CD4-positive, alpha-beta memory T cell (primary cell): ENCODE data around the gene ZP2. TPM values are rescaled to one million over a fixed set of nuclear protein-coding genes. Genes with fewer than 3 reads are reported as not detected.

Source experiments
- CTCF ChIA-PET: fragments of 350-600 bp; sonication (Branson Sonifier 250); formaldehyde crosslinking; loops from one replicate; lab custom pipeline; 2021; ENCODE audit warnings: inconsistent platforms; ENCODE audit not compliant: partially characterized antibody; lab: Charles Lee
- POLR2A ChIA-PET: fragments of 350-600 bp; sonication (Branson Sonifier 250); formaldehyde crosslinking; loops from one replicate; lab custom pipeline; 2021; ENCODE audit not compliant: partially characterized antibody; lab: Charles Lee
- DNase-seq, 5 donors: peaks; one replicate each; pipeline versions ENCODE4 v3.0.0 to v3.0.0-alpha.2; 2020 to 2022; ENCODE audit warnings: mixed read lengths in 1 of 5
- H3K27ac ChIP-seq: one replicate; pipeline ENCODE4 v1.7.0; 2013; ENCODE audit warnings: low read depth, low read length
- H3K27me3 ChIP-seq: 2 replicates; pipeline ENCODE4 v1.7.0; 2013; ENCODE audit warnings: mild to moderate bottlenecking, low read length, moderate library complexity; ENCODE audit not compliant: insufficient read depth
- H3K36me3 ChIP-seq: 2 replicates; pipeline ENCODE4 v1.7.0; 2013; ENCODE audit warnings: mild to moderate bottlenecking, low read length, moderate library complexity; ENCODE audit not compliant: insufficient read depth
- H3K4me1 ChIP-seq: 2 replicates; pipeline ENCODE4 v1.7.0; 2013; ENCODE audit warnings: mild to moderate bottlenecking, low read length, moderate library complexity; ENCODE audit not compliant: insufficient read depth
- H3K4me3 ChIP-seq, 2 donors: one replicate each; pipeline ENCODE4 v1.7.0; 2013; ENCODE audit warnings: low read length in 2 of 2, mild to moderate bottlenecking in 1 of 2
- H3K9me3 ChIP-seq, 2 donors: one replicate each; pipeline ENCODE4 v1.7.0; 2013; ENCODE audit warnings: low read length in 2 of 2, control low read depth in 1 of 2; ENCODE audit not compliant: control insufficient read depth in 1 of 2
- H3K27ac Mint-ChIP-seq, 7 donors: one replicate each; pipeline ENCODE4 v1.8.0; 2020 to 2021; ENCODE audit warnings: mixed read lengths in 7 of 7, mild to moderate bottlenecking in 6 of 7, inconsistent platforms in 3 of 7, moderate library complexity in 3 of 7
- H3K27me3 Mint-ChIP-seq, 2 donors: one replicate each; pipeline ENCODE4 v1.8.0; 2020 to 2021; ENCODE audit warnings: mixed read lengths in 2 of 2
- H3K36me3 Mint-ChIP-seq, 2 donors: one replicate each; pipeline ENCODE4 v1.8.0; 2020 to 2021; ENCODE audit warnings: mixed read lengths in 2 of 2, inconsistent platforms in 1 of 2, mild to moderate bottlenecking in 1 of 2
- H3K4me1 Mint-ChIP-seq, 4 donors: one replicate each; pipeline ENCODE4 v1.8.0; 2020 to 2021; ENCODE audit warnings: mixed read lengths in 4 of 4, mild to moderate bottlenecking in 1 of 4
- H3K4me3 Mint-ChIP-seq, 8 donors: one replicate each; pipeline ENCODE4 v1.8.0; 2020 to 2021; ENCODE audit warnings: mixed read lengths in 8 of 8, mild to moderate bottlenecking in 7 of 8, moderate library complexity in 6 of 8, inconsistent platforms in 3 of 8
- H3K9me3 Mint-ChIP-seq, 8 donors: one replicate each; pipeline ENCODE4 v1.8.0; 2020 to 2021; ENCODE audit warnings: mixed read lengths in 8 of 8, mild to moderate bottlenecking in 5 of 8, inconsistent platforms in 3 of 8, moderate library complexity in 1 of 8
- intact Hi-C: fragments of 100-400 bp; cut with micrococcal nuclease; formaldehyde crosslinking; loops from one replicate; pipeline ENCODE4 v1.15.1; 2023
- polyA plus RNA-seq, 2 donors: library from polyadenylated mRNA; unstranded; fragments of 300-500 nt; fragmentation: Illumina TruSeq; gene quantifications; one replicate each; pipeline ENCODE4 v1.2.3, GENCODE V29; 2021
- total RNA-seq, 2 experiments: library from RNA; stranded (reverse); gene quantifications; one replicate each; pipeline ENCODE4 v1.2.3, GENCODE V29; 2021

ZP2 gene
- total and polyA plus RNA-seq, 4 experiments from 2014 or later, result not detected

DNA sequence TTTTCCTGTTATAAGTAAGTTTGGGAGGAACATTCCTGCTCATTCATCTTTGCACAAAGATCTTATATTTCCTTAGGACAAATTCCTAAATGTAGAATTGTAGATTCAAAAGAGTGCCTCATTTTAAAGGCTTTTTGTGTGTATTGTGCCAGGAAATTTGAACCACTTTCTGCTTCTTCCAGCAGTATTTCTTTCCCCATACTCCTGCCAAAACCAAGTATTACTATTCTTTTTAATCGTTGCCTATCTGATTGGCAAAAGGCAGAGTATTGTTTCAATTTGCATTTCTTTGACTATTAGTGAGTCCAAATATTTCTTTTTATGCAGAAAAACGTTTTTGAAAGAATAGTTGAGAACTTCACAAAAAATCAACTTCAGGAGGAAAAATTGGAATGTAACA is 31.4 kb upstream of the ZP2 start:
- H3K4me1 Mint-ChIP-seq, result no peaks in the 10 kb centered on the region
- DNase-seq, result no peak
- intact Hi-C loops, result no loop called here
- no peaks in the 10 kb centered on the region for H3K9me3 Mint-ChIP-seq
- H3K4me3 Mint-ChIP-seq, result no peak overlapping the region
- CTCF ChIA-PET, result no interaction called here
- no peak overlapping the region for H3K4me3 ChIP-seq
- no peaks in the 10 kb centered on the region for H3K4me1 ChIP-seq
- H3K36me3 ChIP-seq, result no peaks in the 10 kb centered on the region
- H3K27ac Mint-ChIP-seq, result no peak overlapping the region
- no peaks in the 10 kb centered on the region for H3K36me3 Mint-ChIP-seq
- no peak overlapping the region for H3K27ac ChIP-seq
- peaks cover 12 to 15% of the 10 kb centered on the region in 2 donors for H3K27me3 Mint-ChIP-seq
- POLR2A ChIA-PET, result no interaction called here
- no peaks in the 10 kb centered on the region for H3K9me3 ChIP-seq
- H3K27me3 ChIP-seq, result no peaks in the 10 kb centered on the region

GRCh38 chr16:21239646-21240045 is 28.3 kb upstream of the ZP2 start:
- Mint-ChIP-seq H3K36me3 (no peaks in the 10 kb centered on the region), H3K27ac (no peak overlapping the region), H3K4me3 (no peak overlapping the region), H3K27me3 (peaks cover 8 to 14% of the 10 kb centered on the region in 2 donors), H3K9me3 (no peaks in the 10 kb centered on the region), H3K4me1 (no peaks in the 10 kb centered on the region)
- Histone ChIP-seq H3K4me1 (no peaks in the 10 kb centered on the region), H3K36me3 (no peaks in the 10 kb centered on the region), H3K9me3 (no peaks in the 10 kb centered on the region), H3K4me3 (no peak overlapping the region), H3K27me3 (no peaks in the 10 kb centered on the region), H3K27ac (no peak overlapping the region)
- DNase-seq, result no peak
- CTCF ChIA-PET, result no interaction called here
- intact Hi-C loops, result no loop called here
- POLR2A ChIA-PET, result no interaction called here

DNA sequence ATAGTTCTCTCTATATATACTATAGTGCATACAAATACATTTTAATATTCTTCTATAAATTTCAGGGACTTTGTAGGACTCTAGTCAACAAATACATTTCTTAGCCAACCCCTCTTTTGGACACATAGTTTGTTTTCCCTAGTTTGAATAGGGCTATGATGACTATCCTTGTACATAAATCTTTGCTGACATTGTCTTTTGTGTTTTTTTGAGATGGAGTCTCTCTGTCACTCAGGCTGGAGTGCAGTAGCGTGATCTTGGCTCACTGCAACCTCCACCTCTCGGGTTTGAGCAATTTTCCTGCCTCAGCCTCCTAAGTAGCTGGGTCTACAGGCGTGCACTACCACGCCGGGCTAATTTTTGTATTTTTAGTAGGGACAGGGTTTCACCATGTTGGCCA is 25.5 kb upstream of the ZP2 start:
- Mint-ChIP-seq H3K4me1 (no peaks in the 10 kb centered on the region), H3K27me3 (peaks cover 5 to 21% of the 10 kb centered on the region in 2 donors), H3K36me3 (no peaks in the 10 kb centered on the region), H3K9me3 (peaks cover 0 to 2% (median 0%) of the 10 kb centered on the region in 8 donors), H3K4me3 (no peak overlapping the region), H3K27ac (no peak overlapping the region)
- no peak for DNase-seq
- H3K27me3 ChIP-seq, result no peaks in the 10 kb centered on the region
- POLR2A ChIA-PET, result no interaction called here
- CTCF ChIA-PET, result no interaction called here
- H3K4me3 ChIP-seq, result no peak overlapping the region
- no peak overlapping the region for H3K27ac ChIP-seq
- H3K9me3 ChIP-seq, result no peaks in the 10 kb centered on the region
- no peaks in the 10 kb centered on the region for H3K4me1 ChIP-seq
- intact Hi-C loops, result no loop called here
- no peaks in the 10 kb centered on the region for H3K36me3 ChIP-seq

DNA sequence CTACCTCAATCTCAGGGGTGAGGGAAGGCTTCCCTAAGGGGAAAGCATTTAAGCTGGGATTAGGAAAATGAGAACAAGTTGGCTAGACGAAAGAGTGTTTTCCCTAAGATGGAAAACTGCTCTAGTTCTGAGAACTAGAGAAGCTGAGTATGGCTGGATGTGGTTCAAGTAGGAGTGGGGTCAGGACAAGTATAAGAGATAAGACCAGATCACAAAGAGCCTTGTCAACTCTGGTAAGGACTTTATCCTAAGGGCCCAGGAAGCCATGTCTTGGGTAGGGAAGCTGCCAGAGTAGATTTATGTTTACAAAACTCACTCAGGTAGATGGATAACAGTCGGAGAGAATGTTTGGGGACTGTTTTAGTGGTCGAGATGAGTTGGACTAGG is 23.8 kb upstream of the ZP2 start:
- Histone ChIP-seq H3K36me3 (no peaks in the 10 kb centered on the region), H3K4me3 (no peak overlapping the region), H3K9me3 (no peaks in the 10 kb centered on the region), H3K27me3 (no peaks in the 10 kb centered on the region), H3K27ac (no peak overlapping the region), H3K4me1 (no peaks in the 10 kb centered on the region)
- CTCF ChIA-PET, result interaction anchor here (1.1 kb wide), 1 partner anchor 321 kb away, joined by 4 read pairs; no protein-coding TSS in a partner anchor
- intact Hi-C loops, result no loop called here
- no peaks in the 10 kb centered on the region for H3K36me3 Mint-ChIP-seq
- no peaks in the 10 kb centered on the region for H3K4me1 Mint-ChIP-seq
- H3K27me3 Mint-ChIP-seq, result peaks cover 13 to 28% of the 10 kb centered on the region in 2 donors
- H3K27ac Mint-ChIP-seq, result no peak overlapping the region
- no peak for DNase-seq
- peaks cover 0 to 2% (median 0%) of the 10 kb centered on the region in 8 donors for H3K9me3 Mint-ChIP-seq
- POLR2A ChIA-PET, result no interaction called here
- H3K4me3 Mint-ChIP-seq, result no peak overlapping the region

DNA sequence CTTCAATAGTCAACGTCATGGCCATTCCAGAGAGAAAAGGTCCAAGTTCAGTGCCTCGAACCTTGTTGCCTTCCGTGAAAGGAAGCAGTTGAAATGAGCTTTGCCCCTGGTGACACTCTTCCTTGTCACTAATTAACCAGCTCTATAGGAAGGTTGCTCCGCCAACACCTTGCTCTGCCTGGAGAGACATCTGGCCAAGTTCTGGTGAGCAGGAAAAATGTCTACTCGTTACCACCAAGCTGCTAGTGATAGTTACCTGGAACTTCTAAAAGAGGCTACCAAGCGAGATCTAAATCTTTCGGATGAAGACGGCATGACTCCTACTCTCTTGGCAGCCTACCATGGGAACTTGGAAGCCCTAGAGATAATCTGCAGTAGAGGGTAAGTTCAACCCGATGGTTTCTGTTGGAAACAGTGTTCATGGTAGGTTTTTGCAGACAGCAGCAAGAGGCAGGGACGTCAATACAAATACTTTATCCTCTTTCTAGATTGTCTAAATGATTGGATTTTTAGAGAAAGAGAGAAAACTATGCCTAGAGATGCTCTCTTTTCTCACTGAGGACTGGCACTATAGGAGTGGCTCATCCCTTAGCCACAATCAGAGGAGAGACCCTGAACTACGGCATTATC is 22.3 kb upstream of the ZP2 start, which contains the start of gene ANKS4B:
ANKS4B (plus strand) TSS at position 179 of the 630 bp plus-strand sequence; CDS start at position 218, 39 bp downstream.
- Mint-ChIP-seq H3K27me3 (peaks cover 23 to 29% of the 10 kb centered on the region in 2 donors), H3K4me3 (no peak within 1 kb of the TSS), H3K4me1 (no peaks in the 10 kb centered on the region), H3K9me3 (peaks cover 0 to 2% (median 0%) of the 10 kb centered on the region in 8 donors), H3K27ac (no peak within 1 kb of the TSS), H3K36me3 (no peaks in the 10 kb centered on the region)
- intact Hi-C loops, result no loop called here
- no peak within 1 kb of the TSS for H3K27ac ChIP-seq
- no peaks in the 10 kb centered on the region for H3K4me1 ChIP-seq
- no peaks in the 10 kb centered on the region for H3K36me3 ChIP-seq
- H3K9me3 ChIP-seq, result no peaks in the 10 kb centered on the region
- no peak for DNase-seq
- H3K4me3 ChIP-seq, result no peak within 1 kb of the TSS
- POLR2A ChIA-PET, result no interaction called here
- no peaks in the 10 kb centered on the region for H3K27me3 ChIP-seq
- CTCF ChIA-PET, result no interaction called here

- Histone ChIP-seq H3K27ac (no peak overlapping the region), H3K9me3 (no peaks in the 10 kb centered on the region), H3K4me1 (no peaks in the 10 kb centered on the region), H3K36me3 (no peaks in the 10 kb centered on the region), H3K27me3 (no peaks in the 10 kb centered on the region), H3K4me3 (no peak overlapping the region)
- Mint-ChIP-seq H3K27me3 (peaks cover 27 to 29% of the 10 kb centered on the region in 2 donors), H3K36me3 (no peaks in the 10 kb centered on the region), H3K4me3 (no peak overlapping the region), H3K4me1 (no peaks in the 10 kb centered on the region), H3K9me3 (peaks cover 0 to 2% (median 0%) of the 10 kb centered on the region in 8 donors), H3K27ac (no peak overlapping the region)
- intact Hi-C loops, result no loop called here
- DNase-seq, result no peak
- ChIA-PET POLR2A (no interaction called here), CTCF (no interaction called here)
Observed at GRCh38 chr16:21233045-21233520, 21.7 kb upstream of the ZP2 start.

DNA sequence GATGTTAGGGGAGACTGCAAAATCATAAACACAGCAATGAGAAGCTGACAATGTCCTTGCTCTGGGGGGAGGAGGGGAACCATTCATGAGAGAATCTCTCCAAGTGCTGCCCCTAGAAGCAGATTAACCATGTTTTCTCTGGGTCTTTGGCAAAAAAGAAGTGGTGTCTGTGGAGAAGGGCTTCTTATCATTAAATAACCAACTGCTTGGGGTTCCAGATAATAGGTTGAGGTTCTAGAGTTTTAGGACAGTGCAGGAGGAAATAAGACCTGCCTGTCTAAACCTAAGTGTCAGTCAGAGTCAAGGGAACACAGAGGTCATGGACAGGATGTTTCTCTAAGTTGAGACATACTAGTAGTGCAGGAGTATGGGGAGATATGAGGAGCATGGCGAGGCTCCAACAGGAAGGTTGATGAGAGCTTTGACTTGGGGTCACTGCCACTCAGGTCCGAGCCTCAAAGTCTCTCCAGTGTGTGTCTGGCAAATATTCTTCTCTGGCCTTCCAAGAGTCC is 17.0 kb upstream of the ZP2 start:
- no peak overlapping the region for H3K27ac Mint-ChIP-seq

More for the DNA sequence above, 17.0 kb upstream of the ZP2 start:
- intact Hi-C loops, result no loop called here
- no peaks in the 10 kb centered on the region for H3K36me3 Mint-ChIP-seq
- no peaks in the 10 kb centered on the region for H3K9me3 Mint-ChIP-seq
- Histone ChIP-seq H3K27me3 (no peaks in the 10 kb centered on the region), H3K27ac (no peak overlapping the region), H3K4me3 (no peak overlapping the region), H3K4me1 (no peaks in the 10 kb centered on the region), H3K9me3 (no peaks in the 10 kb centered on the region), H3K36me3 (no peaks in the 10 kb centered on the region)
- ChIA-PET POLR2A (no interaction called here), CTCF (no interaction called here)
- DNase-seq, result no peak
- H3K4me1 Mint-ChIP-seq, result peaks cover 0 to 3% (median 2%) of the 10 kb centered on the region in 4 donors
- peaks cover 29 to 35% of the 10 kb centered on the region in 2 donors for H3K27me3 Mint-ChIP-seq
- H3K4me3 Mint-ChIP-seq, result no peak overlapping the region
